Medulla oblongata (tissue), 1 donor: ENCODE data around the gene RNF126.
"Not testable (repeated sequence)": the region's sequence is repeated elsewhere in the genome, so short reads cannot be mapped to it uniquely, and the experiment has no call there.

Experiments used
- DNase-seq: peaks from one replicate; pipeline ENCODE4 v3.0.0-alpha.2; 2015; ENCODE audit errors: extremely low spot score

Gene RNF126

GRCh38 chr19:662962-663681 lies at the start of gene RNF126:
Gene RNF126, minus strand, starts transcription at chr19:663214. Its CDS starts 93 bp downstream, at chr19:663121.
- peak; percentile 88 for DNase-seq

- no peak for DNase-seq
Measured at GRCh38 chr19:711254-711653, 48.2 kb upstream of the RNF126 start.

- no peak for DNase-seq
Measured at GRCh38 chr19:710767-711166, 47.8 kb upstream of the RNF126 start.

- DNase-seq, result peak; percentile 50
Measured at GRCh38 chr19:709965-710571, 47.1 kb upstream of the RNF126 start.

- DNase-seq, result no peak
Measured at GRCh38 chr19:709196-709964, 46.4 kb upstream of the RNF126 start.

- no peak for DNase-seq
Measured at GRCh38 chr19:708154-709143, 45.4 kb upstream of the RNF126 start, which contains the start of gene PALM. Gene PALM, plus strand, starts transcription at chr19:708935. Its CDS starts 212 bp downstream, at chr19:709147.

- no peak for DNase-seq
Measured at GRCh38 chr19:704447-704741, 41.4 kb upstream of the RNF126 start.

GRCh38 chr19:703651-704446 lies 40.8 kb upstream of the RNF126 start:
- DNase-seq, result no peak

GRCh38 chr19:703329-703650 lies 40.3 kb upstream of the RNF126 start:
- DNase-seq, result no peak

GRCh38 chr19:702847-703246 lies 39.8 kb upstream of the RNF126 start:
- DNase-seq, result not testable (repeated sequence)

- DNase-seq, result not testable (repeated sequence)
Measured at GRCh38 chr19:699885-700284, 36.9 kb upstream of the RNF126 start.

- DNase-seq, result not testable (repeated sequence)
Measured at GRCh38 chr19:698529-698928, 35.5 kb upstream of the RNF126 start.

GRCh38 chr19:695352-695949 lies 32.4 kb upstream of the RNF126 start, which contains the start of gene PRSS57:
Gene PRSS57, minus strand, starts transcription at chr19:695452. Its CDS starts 22 bp downstream, at chr19:695430.
- DNase-seq, result no peak

GRCh38 chr19:694481-695351 lies 31.7 kb upstream of the RNF126 start:
- no peak for DNase-seq

GRCh38 chr19:690203-690602 lies 27.2 kb upstream of the RNF126 start:
- no peak for DNase-seq

GRCh38 chr19:688992-689391 lies 26.0 kb upstream of the RNF126 start:
- no peak for DNase-seq

GRCh38 chr19:688214-688613 lies 25.2 kb upstream of the RNF126 start:
- no peak for DNase-seq

- no peak for DNase-seq
Measured at GRCh38 chr19:687569-688166, 24.7 kb upstream of the RNF126 start.
